WI38 (cell line): ENCODE data around the gene OCRL.

Source experiments
- H3K4me3 ChIP-seq: 2 replicates; pipeline ENCODE4 v1.5.1; 2011; ENCODE audit warnings: low read depth, mild to moderate bottlenecking, control low read depth, low read length
- CTCF ChIP-seq: IDR thresholded peaks from 2 replicates; pipeline ENCODE4 v1.5.1; 2012; ENCODE audit warnings: low read depth, mild to moderate bottlenecking, control low read depth, low read length

The OCRL gene

GRCh38 chrX:129523079-129523911, 16.8 kb upstream of the OCRL start, which contains the start of gene SMARCA1:
Gene SMARCA1, minus strand, starts transcription at chrX:129523490. Its CDS starts 120 bp downstream, at chrX:129523370.
- no peak for TF ChIP-seq CTCF

GRCh38 chrX:129524250-129524850, 15.7 kb upstream of the OCRL start:
- H3K4me3 ChIP-seq = no peak overlapping the region
- no peak for TF ChIP-seq CTCF

More at GRCh38 chrX:129523079-129523911, 16.8 kb upstream of the OCRL start, which contains the start of gene SMARCA1:
- H3K4me3 ChIP-seq = peak within 1 kb of the TSS; percentile 77

- no peak for TF ChIP-seq CTCF
- H3K4me3 ChIP-seq = no peak overlapping the region
Observed at GRCh38 chrX:129525162-129525561, 14.9 kb upstream of the OCRL start.

- no peak for TF ChIP-seq CTCF
- no peak overlapping the region for H3K4me3 ChIP-seq
Observed at GRCh38 chrX:129525896-129526295, 14.2 kb upstream of the OCRL start.

DNA sequence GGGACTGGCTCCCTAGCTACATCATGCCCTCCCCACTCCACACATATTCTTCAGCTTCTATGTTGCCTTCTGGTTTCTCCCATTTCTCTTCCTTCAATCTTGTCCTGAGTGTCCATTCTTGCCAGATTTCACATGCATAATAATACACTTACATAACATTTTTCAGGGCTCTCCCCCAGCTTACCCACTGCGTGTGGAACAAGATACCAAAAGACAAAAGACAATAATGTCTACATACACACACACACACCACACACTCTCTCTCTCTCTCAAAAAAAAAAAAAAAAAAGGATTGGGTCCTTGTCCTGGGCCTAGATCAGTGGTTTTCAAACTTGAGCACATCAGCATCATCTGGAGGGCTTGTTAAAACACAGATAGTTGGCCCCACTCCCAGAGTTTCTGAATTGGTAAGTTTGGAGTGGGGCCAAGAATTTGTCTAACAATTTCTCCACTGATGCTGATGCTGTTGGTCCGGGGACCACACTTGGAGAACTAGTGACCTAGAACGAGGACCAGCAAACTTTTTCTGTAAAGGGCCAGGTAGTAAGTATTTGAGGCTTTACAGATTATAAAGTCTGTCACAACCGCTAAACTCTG, 10.3 kb upstream of the OCRL start:
- no peak overlapping the region for H3K4me3 ChIP-seq
- TF ChIP-seq CTCF = no peak

DNA sequence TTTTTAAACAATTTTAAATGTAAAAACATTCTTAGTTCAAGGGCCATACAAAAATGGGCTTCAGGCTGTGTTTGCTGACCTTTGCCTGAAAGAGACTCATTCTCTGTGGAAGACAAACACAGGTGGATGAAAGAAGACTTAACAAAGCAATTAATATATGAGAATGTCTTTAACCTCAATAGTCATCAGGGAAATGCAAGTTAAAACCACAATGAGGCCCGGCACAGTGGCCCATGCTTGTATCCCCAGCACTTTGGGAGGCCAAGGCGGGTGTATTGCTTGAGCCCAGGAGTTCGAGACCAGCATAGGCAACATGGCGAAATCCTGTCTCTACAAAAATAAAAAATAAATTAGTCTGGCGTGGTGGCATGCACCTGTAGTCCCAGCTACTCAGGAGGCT, 9.6 kb upstream of the OCRL start:
- H3K4me3 ChIP-seq = no peak overlapping the region
- TF ChIP-seq CTCF = no peak

DNA sequence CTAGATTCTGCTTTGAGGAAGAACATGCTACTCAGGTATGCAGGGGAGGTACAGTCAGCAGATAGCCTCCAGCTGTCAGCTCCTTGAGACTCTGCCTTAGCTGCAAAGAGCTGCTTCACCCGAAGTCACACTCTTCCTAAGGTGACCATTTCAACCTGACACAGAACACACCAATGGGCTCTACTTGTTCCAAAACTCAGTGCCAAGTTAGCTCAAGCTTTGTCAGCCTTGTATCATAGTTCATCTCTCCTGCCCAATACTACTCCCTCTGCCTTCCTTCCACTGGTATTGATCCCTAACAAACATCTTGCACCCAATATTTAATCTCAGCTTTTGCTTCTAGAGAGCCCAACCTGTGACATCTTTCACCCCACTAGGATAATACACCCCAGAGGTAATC, 8.9 kb upstream of the OCRL start:
- no peak for TF ChIP-seq CTCF
- H3K4me3 ChIP-seq = no peak overlapping the region
